Natural killer cell (primary cell): Measurements from ENCODE around the gene SLC1A4. TPM values are rescaled to one million over a fixed set of nuclear protein-coding genes. Genes with fewer than 3 reads are reported as not detected.

Experiments
- ATAC-seq, 3 donors: fragments of 150-1000 bp in 2 of 3; fragments of 200-7000 bp in 1 of 3; cut with Tn5 transposase; 1 replicate in 1 of 3; 2 replicates in 2 of 3; pipeline ENCODE4 v1.10.0; 2021; ENCODE audit warnings: mild to moderate bottlenecking in 2 of 3, moderate library complexity in 2 of 3
- DNase-seq, 2 donors: peaks; one replicate each; pipeline versions ENCODE4 v3.0.0 to v3.0.0-alpha.2; 2013 to 2021; ENCODE audit warnings: mixed read lengths in 1 of 2
- H3K27ac ChIP-seq: one replicate; pipeline ENCODE4 v1.5.1; 2013; ENCODE audit warnings: mild to moderate bottlenecking, low read length
- H3K27me3 ChIP-seq: one replicate; pipeline ENCODE4 v1.6.1; 2013; ENCODE audit warnings: low read length; ENCODE audit not compliant: control insufficient read depth, insufficient read depth
- H3K36me3 ChIP-seq: one replicate; pipeline ENCODE4 v1.6.1; 2013; ENCODE audit warnings: low read length; ENCODE audit not compliant: control insufficient read depth, insufficient read depth
- H3K4me1 ChIP-seq: one replicate; pipeline ENCODE4 v1.6.1; 2013; ENCODE audit warnings: low read length; ENCODE audit not compliant: control insufficient read depth, insufficient read depth
- H3K4me3 ChIP-seq: one replicate; pipeline ENCODE4 v1.5.1; 2013; ENCODE audit warnings: low read length
- H3K9me3 ChIP-seq: one replicate; pipeline ENCODE4 v1.6.1; 2013; ENCODE audit warnings: low read length; ENCODE audit not compliant: control insufficient read depth, insufficient read depth
- H3K27ac Mint-ChIP-seq, 2 donors: one replicate each; pipeline ENCODE4 v1.8.0; 2022; ENCODE audit warnings: mild to moderate bottlenecking in 2 of 2, mixed read lengths in 2 of 2, moderate library complexity in 1 of 2
- H3K27me3 Mint-ChIP-seq, 2 donors: one replicate each; pipeline ENCODE4 v1.8.0; 2022; ENCODE audit warnings: low read depth in 2 of 2, mixed read lengths in 2 of 2
- H3K36me3 Mint-ChIP-seq: one replicate; pipeline ENCODE4 v1.8.0; 2022; ENCODE audit warnings: mixed read lengths
- H3K4me1 Mint-ChIP-seq, 2 donors: one replicate each; pipeline ENCODE4 v1.8.0; 2022; ENCODE audit warnings: mixed read lengths in 2 of 2
- H3K4me3 Mint-ChIP-seq: one replicate; pipeline ENCODE4 v1.8.0; 2022; ENCODE audit warnings: mild to moderate bottlenecking, moderate library complexity, mixed read lengths
- H3K9me3 Mint-ChIP-seq, 2 donors: one replicate each; pipeline ENCODE4 v1.8.0; 2022; ENCODE audit warnings: mixed read lengths in 2 of 2
- WGBS: methylation state at CpG from one replicate; pipeline ENCODE4 v1.1.7; 2013; ENCODE audit warnings: missing lambda C conversion rate; ENCODE audit not compliant: insufficient coverage; 5-methylcytosine and 5-hydroxymethylcytosine counted together
- intact Hi-C: fragments of 100-400 bp; cut with micrococcal nuclease; formaldehyde crosslinking; loops from one replicate; pipeline ENCODE4 v1.14.2; 2022
- total RNA-seq, 4 donors: library from RNA; stranded (reverse); fragments of 120-200 nt in 1 of 4; gene quantifications; one replicate each; pipeline versions ENCODE4 v1.2.3 to v1.2.4, GENCODE V29; 2013 to 2022
- TF ChIP-seq, protein P1 (sequence below): fragments of 200-600 bp; IDR thresholded peaks from one replicate; pipeline ENCODE4 v1.8.0; 2022; ENCODE audit warnings: antibody characterized with exemption

SLC1A4 gene
- total RNA-seq, 3 donors from 2014 or later (not counting 1 experiment from before 2014, with no cell fraction given): 3.9 to 13.8 (median 5.6) TPM

DNA sequence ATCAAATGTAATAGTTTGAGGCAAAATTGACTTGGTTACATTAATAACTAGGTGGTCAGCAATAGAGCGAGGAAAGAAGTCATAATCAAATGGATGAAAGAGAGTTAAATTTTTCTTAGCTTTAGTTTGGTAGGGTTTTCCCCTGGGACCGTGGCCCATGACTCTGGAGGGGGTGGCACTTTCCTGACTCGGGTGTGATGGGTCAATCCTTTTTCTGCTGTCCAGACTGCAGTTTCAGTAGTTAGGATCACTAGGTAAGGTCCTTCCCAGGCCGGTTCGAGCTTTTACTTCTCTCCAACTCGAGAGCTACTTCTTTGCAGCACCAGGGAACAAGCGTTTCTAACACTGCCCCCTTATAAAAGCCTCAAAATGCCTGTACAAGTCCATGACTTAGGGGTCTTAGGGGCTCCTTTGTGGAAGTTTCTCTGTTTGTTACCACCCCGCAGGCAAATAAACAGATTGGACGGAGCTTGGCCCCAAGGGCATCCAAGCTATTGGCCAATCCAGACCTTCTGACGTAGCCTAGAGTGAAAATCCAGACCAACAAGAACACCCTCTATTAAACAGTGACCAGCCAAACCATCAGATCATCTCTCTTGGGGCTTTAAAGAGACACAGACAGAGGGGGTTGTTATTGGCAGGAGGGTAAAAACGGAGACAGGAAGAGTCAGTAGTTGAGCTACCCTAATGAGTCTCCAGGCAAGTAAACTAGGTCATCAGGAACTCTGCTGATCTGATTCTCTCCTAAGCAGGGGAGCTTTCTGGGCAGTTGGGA lies 57.6 kb downstream of the SLC1A4 start:
- H3K4me3 ChIP-seq: no peak overlapping the region
- 86% methylated on average over 11 of the region's 11 CpGs for WGBS
- H3K36me3 Mint-ChIP-seq: no peaks in the 10 kb centered on the region
- TF ChIP-seq, protein P1, sequence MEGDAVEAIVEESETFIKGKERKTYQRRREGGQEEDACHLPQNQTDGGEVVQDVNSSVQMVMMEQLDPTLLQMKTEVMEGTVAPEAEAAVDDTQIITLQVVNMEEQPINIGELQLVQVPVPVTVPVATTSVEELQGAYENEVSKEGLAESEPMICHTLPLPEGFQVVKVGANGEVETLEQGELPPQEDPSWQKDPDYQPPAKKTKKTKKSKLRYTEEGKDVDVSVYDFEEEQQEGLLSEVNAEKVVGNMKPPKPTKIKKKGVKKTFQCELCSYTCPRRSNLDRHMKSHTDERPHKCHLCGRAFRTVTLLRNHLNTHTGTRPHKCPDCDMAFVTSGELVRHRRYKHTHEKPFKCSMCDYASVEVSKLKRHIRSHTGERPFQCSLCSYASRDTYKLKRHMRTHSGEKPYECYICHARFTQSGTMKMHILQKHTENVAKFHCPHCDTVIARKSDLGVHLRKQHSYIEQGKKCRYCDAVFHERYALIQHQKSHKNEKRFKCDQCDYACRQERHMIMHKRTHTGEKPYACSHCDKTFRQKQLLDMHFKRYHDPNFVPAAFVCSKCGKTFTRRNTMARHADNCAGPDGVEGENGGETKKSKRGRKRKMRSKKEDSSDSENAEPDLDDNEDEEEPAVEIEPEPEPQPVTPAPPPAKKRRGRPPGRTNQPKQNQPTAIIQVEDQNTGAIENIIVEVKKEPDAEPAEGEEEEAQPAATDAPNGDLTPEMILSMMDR: no peak
- no peaks in the 10 kb centered on the region for H3K27me3 ChIP-seq
- no peaks in the 10 kb centered on the region for H3K27me3 Mint-ChIP-seq
- no peaks in the 10 kb centered on the region for H3K4me1 ChIP-seq
- no peak overlapping the region for H3K27ac ChIP-seq
- intact Hi-C loops: loop anchor here (10.0 kb wide), 1 partner anchor 522 kb away; the partner anchor contains the start of gene AFTPH
- no peaks in the 10 kb centered on the region for H3K36me3 ChIP-seq
- no peak for ATAC-seq
- peaks cover 0 to 5% of the 10 kb centered on the region in 2 donors for H3K4me1 Mint-ChIP-seq
- H3K27ac Mint-ChIP-seq: no peak overlapping the region
- peaks cover 3 to 5% of the 10 kb centered on the region in 2 donors for H3K9me3 Mint-ChIP-seq
- DNase-seq: no peak
- H3K4me3 Mint-ChIP-seq: no peak overlapping the region
- peaks cover 10% of the 10 kb centered on the region for H3K9me3 ChIP-seq

DNA sequence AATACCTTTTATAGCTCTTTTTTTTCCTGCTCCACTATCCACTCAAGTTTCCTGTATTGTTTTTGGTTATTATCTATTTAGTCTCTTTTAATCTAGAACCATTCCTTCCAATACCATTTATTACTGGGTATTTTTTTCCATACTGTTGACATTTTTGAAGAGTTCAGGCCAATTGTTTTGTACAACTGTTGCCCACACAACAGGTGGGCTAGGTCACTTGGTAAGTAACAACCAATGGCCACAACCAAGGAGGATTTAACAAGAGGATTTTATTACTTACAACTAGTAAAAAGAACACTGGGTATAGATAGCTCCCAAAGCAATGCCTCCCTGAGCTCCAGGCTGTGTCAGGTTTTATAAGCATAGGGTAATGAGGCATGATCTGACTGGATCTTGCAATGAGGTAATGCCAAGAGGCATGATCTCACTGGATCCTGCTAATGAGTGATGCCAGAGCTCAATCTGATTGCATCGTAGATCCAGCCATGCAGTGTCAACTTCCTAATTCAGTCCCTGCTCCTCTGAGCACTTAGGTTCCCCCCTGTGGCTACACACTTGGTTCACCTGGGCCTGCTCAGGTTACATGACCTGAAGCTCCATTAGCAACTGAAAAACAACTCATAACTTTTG lies 59.9 kb downstream of the SLC1A4 start:
- 100% methylated on average over 1 of the region's 1 CpG for WGBS
- Mint-ChIP-seq H3K36me3 (no peaks in the 10 kb centered on the region), H3K4me1 (peaks cover 11 to 12% of the 10 kb centered on the region in 2 donors), H3K27me3 (no peaks in the 10 kb centered on the region), H3K9me3 (peaks cover 3% of the 10 kb centered on the region in 2 donors), H3K4me3 (no peak overlapping the region), H3K27ac (no peak overlapping the region)
- intact Hi-C loops: loop anchor here (10.0 kb wide), 1 partner anchor 524 kb away; the partner anchor contains the start of gene AFTPH
- DNase-seq (no peak), ATAC-seq (no peak)
- H3K36me3 ChIP-seq: no peaks in the 10 kb centered on the region
- H3K4me1 ChIP-seq: peaks cover 10% of the 10 kb centered on the region
- no peak overlapping the region for H3K4me3 ChIP-seq
- no peaks in the 10 kb centered on the region for H3K27me3 ChIP-seq
- no peak overlapping the region for H3K27ac ChIP-seq
- TF ChIP-seq, protein P1: no peak
- peaks cover 4% of the 10 kb centered on the region for H3K9me3 ChIP-seq

DNA sequence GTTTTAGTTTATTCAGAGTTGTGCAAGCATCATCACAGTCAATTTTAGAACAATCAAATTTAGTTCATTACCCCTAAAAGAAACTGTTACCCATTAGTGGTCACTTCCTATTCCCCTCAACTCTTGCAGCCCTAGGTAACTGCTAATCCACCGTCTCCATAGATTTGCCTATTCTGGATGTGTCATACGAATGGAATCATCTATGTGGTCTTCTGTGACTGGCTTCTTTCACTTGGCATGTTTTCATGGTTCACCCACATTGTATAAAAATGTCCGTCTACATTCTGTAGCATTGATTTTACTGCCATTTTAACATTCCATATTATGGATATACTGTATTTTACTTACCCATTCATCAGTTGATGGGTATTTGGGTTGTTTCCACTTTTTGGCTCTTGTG lies 61.7 kb downstream of the SLC1A4 start:
- no peak overlapping the region for H3K4me3 Mint-ChIP-seq
- DNase-seq (no peak), ATAC-seq (no peak)
- no peaks in the 10 kb centered on the region for H3K9me3 Mint-ChIP-seq
- Histone ChIP-seq H3K4me3 (no peak overlapping the region), H3K36me3 (no peaks in the 10 kb centered on the region), H3K27me3 (no peaks in the 10 kb centered on the region), H3K4me1 (peaks cover 25% of the 10 kb centered on the region), H3K27ac (no peak overlapping the region), H3K9me3 (no peaks in the 10 kb centered on the region)
- 100% methylated on average over 2 of the region's 3 CpGs for WGBS
- H3K36me3 Mint-ChIP-seq: no peaks in the 10 kb centered on the region
- H3K27ac Mint-ChIP-seq: no peak overlapping the region
- intact Hi-C loops: loop anchor here (10.0 kb wide), 1 partner anchor 406 kb away; no protein-coding TSS in a partner anchor
- H3K4me1 Mint-ChIP-seq: peaks cover 17 to 26% of the 10 kb centered on the region in 2 donors
- TF ChIP-seq, protein P1: no peak
- no peaks in the 10 kb centered on the region for H3K27me3 Mint-ChIP-seq
